Astrocyte (in vitro differentiated cells and primary cell): ENCODE results near the gene SLC10A3. TPM values are rescaled to one million over a fixed set of nuclear protein-coding genes. Genes with fewer than 3 reads are reported as not detected.

ENCODE experiments used
- DNase-seq: peaks from one replicate; pipeline ENCODE4 v3.0.0-alpha.2; 2010; ENCODE audit warnings: low read depth
- FAIRE-seq: peaks from 2 replicates; lab custom pipeline; 2011; peaks lifted over from hg19 to GRCh38; lab: Jason Lieb, UNC
- H2AFZ ChIP-seq: 2 replicates; pipeline ENCODE4 v1.6.0; 2012; ENCODE audit warnings: low read depth, low read length, inconsistent platforms
- H3K27ac ChIP-seq: 2 replicates; pipeline ENCODE4 v1.5.1; 2011; ENCODE audit warnings: low read depth, low read length, inconsistent platforms
- H3K27me3 ChIP-seq: 2 replicates; pipeline ENCODE4 v1.6.0; 2011; ENCODE audit warnings: low read length, inconsistent platforms; ENCODE audit not compliant: insufficient read depth
- H3K36me3 ChIP-seq: 2 replicates; pipeline ENCODE4 v1.5.1; 2011; ENCODE audit warnings: low read length, inconsistent platforms; ENCODE audit not compliant: insufficient read depth
- H3K4me1 ChIP-seq: 2 replicates; pipeline ENCODE4 v1.5.1; 2011; ENCODE audit warnings: low read length, inconsistent platforms; ENCODE audit not compliant: insufficient read depth
- H3K4me2 ChIP-seq: 2 replicates; pipeline ENCODE4 v1.6.0; 2012; ENCODE audit warnings: low read length, inconsistent platforms
- H3K4me3 ChIP-seq: 2 replicates; pipeline ENCODE4 v1.5.1; 2011; ENCODE audit warnings: low read depth, mild to moderate bottlenecking, low read length, inconsistent platforms; ENCODE audit not compliant: insufficient read depth
- H3K79me2 ChIP-seq: 2 replicates; pipeline ENCODE4 v1.6.0; 2012; ENCODE audit warnings: mild to moderate bottlenecking, low read length, inconsistent platforms; ENCODE audit not compliant: insufficient read depth
- H3K9ac ChIP-seq: 2 replicates; pipeline ENCODE4 v1.6.0; 2012; ENCODE audit warnings: mild to moderate bottlenecking, low read length, inconsistent platforms
- H3K9me3 ChIP-seq: 2 replicates; pipeline ENCODE4 v1.5.1; 2012; ENCODE audit warnings: low read depth, mild to moderate bottlenecking, low read length, inconsistent platforms; ENCODE audit not compliant: insufficient read depth
- H4K20me1 ChIP-seq: 2 replicates; pipeline ENCODE4 v1.6.0; 2012; ENCODE audit warnings: low read length, inconsistent platforms; ENCODE audit not compliant: insufficient read depth
- H3K27ac Mint-ChIP-seq: one replicate; pipeline ENCODE4 v1.8.0; 2021; ENCODE audit warnings: mild to moderate bottlenecking, mixed read lengths; ENCODE audit not compliant: unreplicated experiment
- H3K27me3 Mint-ChIP-seq: one replicate; pipeline ENCODE4 v1.8.0; 2021; ENCODE audit warnings: low read depth, mixed read lengths; ENCODE audit not compliant: unreplicated experiment
- H3K36me3 Mint-ChIP-seq: one replicate; pipeline ENCODE4 v1.8.0; 2021; ENCODE audit warnings: low read depth, mixed read lengths; ENCODE audit not compliant: unreplicated experiment
- H3K4me1 Mint-ChIP-seq: one replicate; pipeline ENCODE4 v1.8.0; 2021; ENCODE audit warnings: low read depth, mixed read lengths; ENCODE audit not compliant: unreplicated experiment
- H3K4me3 Mint-ChIP-seq: one replicate; pipeline ENCODE4 v1.8.0; 2021; ENCODE audit warnings: mild to moderate bottlenecking, moderate library complexity, mixed read lengths; ENCODE audit not compliant: unreplicated experiment
- H3K9me3 Mint-ChIP-seq: one replicate; pipeline ENCODE4 v1.8.0; 2021; ENCODE audit warnings: mild to moderate bottlenecking, mixed read lengths; ENCODE audit not compliant: unreplicated experiment
- EZH2 ChIP-seq: IDR thresholded peaks from 2 replicates; pipeline ENCODE4 v1.6.1; 2012; ENCODE audit warnings: mild to moderate bottlenecking, low read length, inconsistent platforms; ENCODE audit not compliant: insufficient read depth
- total RNA-seq: library from RNA; stranded (reverse); gene quantifications from 2 replicates; pipeline ENCODE4 v1.2.1, GENCODE V29; 2021
- TF ChIP-seq, protein P1 (sequence below): IDR thresholded peaks from 2 replicates; pipeline ENCODE4 v1.5.1; 2011; ENCODE audit warnings: low read depth, mild to moderate bottlenecking, inconsistent platforms, low read length, moderate library complexity; ENCODE audit not compliant: insufficient read depth

SLC10A3 gene
- total RNA-seq, 1 donor from 2014 or later: 24.4 TPM

DNA sequence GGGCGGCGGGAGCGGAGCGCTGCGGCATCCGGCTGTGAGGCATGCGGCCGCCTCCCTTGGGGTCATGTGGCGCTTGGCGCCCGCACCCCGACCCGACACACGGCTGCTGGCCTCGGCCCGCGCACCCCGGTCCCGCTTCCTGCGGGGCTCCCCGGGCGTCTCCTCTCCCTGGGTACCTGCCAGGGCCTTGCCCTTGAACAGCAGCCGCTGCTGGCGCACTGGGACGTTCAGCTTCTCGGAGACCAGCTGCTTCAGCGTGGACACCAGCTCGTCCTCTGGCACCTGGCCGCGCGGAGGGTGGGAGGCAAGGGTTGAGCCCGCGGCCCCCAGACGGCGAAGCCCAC lies 4.4 kb downstream of the SLC10A3 start:
- Histone ChIP-seq H3K27me3 (no peaks in the 10 kb centered on the region), H3K79me2 (peaks cover 34% of the 10 kb centered on the region), H3K9me3 (no peaks in the 10 kb centered on the region), H3K4me2 (peak overlapping the region; percentile 82), H3K9ac (peak overlapping the region; percentile 68), H3K4me1 (peaks cover 18% of the 10 kb centered on the region), H3K27ac (no peak overlapping the region), H4K20me1 (no peaks in the 10 kb centered on the region), H3K4me3 (peak overlapping the region; percentile 51), H3K36me3 (no peaks in the 10 kb centered on the region), H2AFZ (no peak overlapping the region)
- no peaks in the 10 kb centered on the region for H3K4me1 Mint-ChIP-seq
- no peaks in the 10 kb centered on the region for H3K9me3 Mint-ChIP-seq
- TF ChIP-seq, protein P1, sequence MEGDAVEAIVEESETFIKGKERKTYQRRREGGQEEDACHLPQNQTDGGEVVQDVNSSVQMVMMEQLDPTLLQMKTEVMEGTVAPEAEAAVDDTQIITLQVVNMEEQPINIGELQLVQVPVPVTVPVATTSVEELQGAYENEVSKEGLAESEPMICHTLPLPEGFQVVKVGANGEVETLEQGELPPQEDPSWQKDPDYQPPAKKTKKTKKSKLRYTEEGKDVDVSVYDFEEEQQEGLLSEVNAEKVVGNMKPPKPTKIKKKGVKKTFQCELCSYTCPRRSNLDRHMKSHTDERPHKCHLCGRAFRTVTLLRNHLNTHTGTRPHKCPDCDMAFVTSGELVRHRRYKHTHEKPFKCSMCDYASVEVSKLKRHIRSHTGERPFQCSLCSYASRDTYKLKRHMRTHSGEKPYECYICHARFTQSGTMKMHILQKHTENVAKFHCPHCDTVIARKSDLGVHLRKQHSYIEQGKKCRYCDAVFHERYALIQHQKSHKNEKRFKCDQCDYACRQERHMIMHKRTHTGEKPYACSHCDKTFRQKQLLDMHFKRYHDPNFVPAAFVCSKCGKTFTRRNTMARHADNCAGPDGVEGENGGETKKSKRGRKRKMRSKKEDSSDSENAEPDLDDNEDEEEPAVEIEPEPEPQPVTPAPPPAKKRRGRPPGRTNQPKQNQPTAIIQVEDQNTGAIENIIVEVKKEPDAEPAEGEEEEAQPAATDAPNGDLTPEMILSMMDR: no peak
- TF ChIP-seq EZH2: no peak
- H3K27me3 Mint-ChIP-seq: no peaks in the 10 kb centered on the region
- no peak for DNase-seq
- no peak for FAIRE-seq
- peaks cover 4% of the 10 kb centered on the region for H3K36me3 Mint-ChIP-seq
- no peak overlapping the region for H3K4me3 Mint-ChIP-seq
- no peak overlapping the region for H3K27ac Mint-ChIP-seq

DNA sequence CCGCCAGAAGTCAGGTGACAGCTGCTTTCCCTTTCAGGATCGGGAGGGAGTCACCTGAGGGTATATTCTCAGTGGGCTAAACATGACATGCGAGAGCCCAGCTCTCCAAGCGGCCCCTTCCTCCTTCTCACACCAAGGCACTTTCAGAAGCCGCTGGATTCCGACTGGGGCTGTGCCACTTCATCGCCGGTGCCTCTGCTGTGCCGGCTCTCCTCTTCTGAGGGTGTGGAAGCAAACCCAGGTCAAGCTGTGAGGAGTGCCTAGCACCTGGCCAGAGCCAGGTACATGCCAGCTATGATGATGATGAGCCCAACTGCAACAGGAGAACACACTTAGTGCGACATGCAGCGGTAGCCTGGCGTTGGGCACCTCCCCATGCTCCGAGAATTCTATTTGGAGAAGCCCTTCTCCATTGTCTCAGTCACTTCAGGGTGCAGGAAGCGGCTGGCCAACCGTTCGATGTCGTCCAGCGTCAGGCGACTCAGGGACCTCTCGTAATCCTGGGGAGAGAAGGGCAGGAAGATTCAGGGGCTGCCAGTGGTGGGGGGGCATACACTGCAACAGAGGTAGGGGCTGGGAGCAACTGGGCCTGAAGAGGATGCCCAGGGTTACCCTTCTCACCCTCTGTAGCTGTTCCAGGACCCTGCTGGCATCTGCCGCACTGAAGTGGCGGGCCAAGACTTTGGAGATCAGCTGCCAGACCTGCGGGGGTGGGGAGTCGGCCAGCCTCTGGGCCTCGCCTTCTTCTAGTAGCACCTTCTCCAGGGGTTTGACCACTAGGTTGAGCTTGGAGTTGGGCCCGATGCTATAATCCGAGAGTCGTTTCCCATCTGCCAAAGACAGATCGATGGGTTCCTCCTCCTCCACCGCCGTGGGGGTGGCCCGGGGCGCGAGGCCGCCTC lies 5.0 kb downstream of the SLC10A3 start:
- peaks cover 34% of the 10 kb centered on the region for H3K79me2 ChIP-seq
- H3K4me1 ChIP-seq: peaks cover 18% of the 10 kb centered on the region
- no peaks in the 10 kb centered on the region for H3K9me3 ChIP-seq
- Mint-ChIP-seq H3K4me1 (no peaks in the 10 kb centered on the region), H3K4me3 (peak overlapping the region; percentile 77), H3K27ac (peak overlapping the region; percentile 47), H3K9me3 (no peaks in the 10 kb centered on the region), H3K27me3 (no peaks in the 10 kb centered on the region), H3K36me3 (peaks cover 4% of the 10 kb centered on the region)
- H4K20me1 ChIP-seq: no peaks in the 10 kb centered on the region
- DNase-seq (no peak), FAIRE-seq (no peak)
- H3K36me3 ChIP-seq: no peaks in the 10 kb centered on the region
- no peak overlapping the region for H2AFZ ChIP-seq
- H3K27ac ChIP-seq: no peak overlapping the region
- H3K4me3 ChIP-seq: peak overlapping the region; percentile 51
- peak overlapping the region; percentile 68 for H3K9ac ChIP-seq
- no peaks in the 10 kb centered on the region for H3K27me3 ChIP-seq
- peak overlapping the region; percentile 82 for H3K4me2 ChIP-seq
- TF ChIP-seq, protein P1: no peak
- TF ChIP-seq EZH2: no peak
